ENCODE measurements around the gene KLF12. TPM values are rescaled to one million over a fixed set of nuclear protein-coding genes. Genes with fewer than 3 reads are reported as not detected.

Gene KLF12
- total RNA-seq, 2 experiments from 2014 or later = 17.1 to 19.6 TPM

DNA sequence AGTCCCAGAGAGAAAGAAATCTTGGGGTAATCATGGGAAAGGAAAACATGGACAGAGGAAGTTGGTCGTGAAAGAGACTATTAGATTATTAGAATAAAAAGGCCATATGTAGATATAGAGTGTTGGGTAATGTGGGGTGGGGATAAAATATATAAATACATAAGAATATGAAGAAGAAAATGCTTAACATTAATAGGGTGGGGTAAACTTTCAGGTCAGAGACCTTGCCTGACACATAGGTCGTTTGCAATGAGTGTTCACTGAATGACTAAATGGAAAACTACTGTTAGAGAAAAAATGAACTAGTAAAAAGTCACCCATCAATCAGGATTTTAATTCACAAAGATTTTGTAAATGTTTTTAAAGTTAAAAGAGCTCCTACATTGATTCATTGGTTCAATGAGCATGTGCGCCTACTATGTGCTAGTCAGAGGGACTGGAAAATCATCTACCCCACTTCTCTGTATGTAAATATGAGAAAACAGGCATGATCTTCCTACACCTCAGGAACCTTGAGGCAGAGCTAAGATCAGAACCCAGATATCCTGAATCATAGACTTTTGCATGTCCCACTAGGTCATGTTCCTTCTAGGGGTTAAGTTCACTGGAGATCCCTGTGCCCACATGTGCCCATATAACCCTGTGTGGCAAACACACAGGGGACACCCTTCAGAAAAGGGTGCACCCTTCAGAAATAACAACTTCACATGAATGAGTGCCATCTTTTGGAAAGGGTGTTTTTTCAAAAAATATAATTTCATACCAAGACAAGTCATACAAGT, 24.6 kb upstream of the KLF12 start:
- ChIA-PET POLR2A (interaction anchor here (1.3 kb wide), 1 partner anchor 24 kb away, joined by 6 read pairs; no protein-coding TSS in a partner anchor), CTCF (no interaction called here)
- peaks cover 10% of the 10 kb centered on the region for H3K4me1 Mint-ChIP-seq (ENCODE audit: low read depth)
- intact Hi-C loops (cut with micrococcal nuclease) = no loop called here
- no peak overlapping the region for H3K4me3 Mint-ChIP-seq
- no peaks in the 10 kb centered on the region for H3K9me3 Mint-ChIP-seq
- no peak for DNase-seq
- TF ChIP-seq, protein P1, sequence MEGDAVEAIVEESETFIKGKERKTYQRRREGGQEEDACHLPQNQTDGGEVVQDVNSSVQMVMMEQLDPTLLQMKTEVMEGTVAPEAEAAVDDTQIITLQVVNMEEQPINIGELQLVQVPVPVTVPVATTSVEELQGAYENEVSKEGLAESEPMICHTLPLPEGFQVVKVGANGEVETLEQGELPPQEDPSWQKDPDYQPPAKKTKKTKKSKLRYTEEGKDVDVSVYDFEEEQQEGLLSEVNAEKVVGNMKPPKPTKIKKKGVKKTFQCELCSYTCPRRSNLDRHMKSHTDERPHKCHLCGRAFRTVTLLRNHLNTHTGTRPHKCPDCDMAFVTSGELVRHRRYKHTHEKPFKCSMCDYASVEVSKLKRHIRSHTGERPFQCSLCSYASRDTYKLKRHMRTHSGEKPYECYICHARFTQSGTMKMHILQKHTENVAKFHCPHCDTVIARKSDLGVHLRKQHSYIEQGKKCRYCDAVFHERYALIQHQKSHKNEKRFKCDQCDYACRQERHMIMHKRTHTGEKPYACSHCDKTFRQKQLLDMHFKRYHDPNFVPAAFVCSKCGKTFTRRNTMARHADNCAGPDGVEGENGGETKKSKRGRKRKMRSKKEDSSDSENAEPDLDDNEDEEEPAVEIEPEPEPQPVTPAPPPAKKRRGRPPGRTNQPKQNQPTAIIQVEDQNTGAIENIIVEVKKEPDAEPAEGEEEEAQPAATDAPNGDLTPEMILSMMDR (IDR thresholded peaks at IDR 0.05) = no peak
- no peak overlapping the region for H3K27ac Mint-ChIP-seq
- no peaks in the 10 kb centered on the region for H3K36me3 Mint-ChIP-seq (ENCODE audit: low read depth)
- no peaks in the 10 kb centered on the region for H3K27me3 Mint-ChIP-seq
- peak; percentile 65 for ATAC-seq

DNA sequence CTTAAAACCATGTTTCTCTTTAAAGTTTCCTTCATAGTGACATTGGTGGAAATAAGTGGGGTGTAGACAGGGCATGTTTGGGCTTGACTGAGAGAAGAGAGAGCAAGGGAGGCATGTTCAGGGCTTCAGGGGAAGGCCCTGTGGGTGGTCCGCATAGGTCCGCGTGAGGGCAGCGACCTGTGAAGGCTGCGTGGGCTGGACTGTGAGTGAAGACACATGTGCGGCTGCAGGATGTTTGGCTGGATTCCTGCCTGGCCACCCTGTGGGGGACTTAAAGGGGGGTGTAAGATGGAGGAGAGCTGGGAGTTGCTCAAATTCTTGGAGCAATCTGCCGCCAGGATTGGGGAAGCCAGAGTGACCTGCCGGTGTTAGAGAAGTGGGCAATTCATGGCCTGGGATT, 23.8 kb upstream of the KLF12 start:
- CTCF ChIA-PET = interaction anchor here (0.9 kb wide), 1 partner anchor 9 kb away, joined by 3 read pairs; no protein-coding TSS in a partner anchor
- ATAC-seq = no peak
- TF ChIP-seq, protein P1 (IDR thresholded peaks at IDR 0.05) = no peak
- intact Hi-C loops (cut with micrococcal nuclease) = no loop called here
- Mint-ChIP-seq H3K4me1 (ENCODE audit: low read depth) (peaks cover 10% of the 10 kb centered on the region), H3K27me3 (no peaks in the 10 kb centered on the region), H3K36me3 (ENCODE audit: low read depth) (no peaks in the 10 kb centered on the region), H3K4me3 (no peak overlapping the region), H3K27ac (no peak overlapping the region), H3K9me3 (no peaks in the 10 kb centered on the region)
- DNase-seq = no peak
- POLR2A ChIA-PET = interaction anchor here (1.3 kb wide), 1 partner anchor 23 kb away, joined by 6 read pairs; no protein-coding TSS in a partner anchor

DNA sequence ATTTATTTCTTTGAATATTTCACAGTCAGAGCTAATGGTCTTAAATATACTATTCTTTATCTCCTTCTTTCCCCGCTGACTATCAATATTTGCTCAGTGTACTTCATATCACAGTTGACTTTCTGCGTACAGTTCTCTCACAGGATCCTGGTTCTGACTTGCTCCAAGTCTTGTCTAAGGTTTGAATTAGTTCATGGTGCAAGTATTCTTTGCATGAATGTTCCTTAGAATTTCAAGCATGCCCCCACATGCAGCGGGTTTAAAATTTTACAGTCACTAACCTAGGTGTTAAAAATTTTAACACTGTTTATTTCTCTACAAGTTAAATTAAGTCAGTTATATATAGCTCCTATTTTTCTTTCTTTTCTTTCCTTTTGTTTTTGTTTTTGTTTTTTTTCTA, 20.8 kb upstream of the KLF12 start:
- peaks cover 10% of the 10 kb centered on the region for H3K4me1 Mint-ChIP-seq (ENCODE audit: low read depth)
- no peak overlapping the region for H3K4me3 Mint-ChIP-seq
- TF ChIP-seq, protein P1 (IDR thresholded peaks at IDR 0.05) = no peak
- no peak overlapping the region for H3K27ac Mint-ChIP-seq
- H3K9me3 Mint-ChIP-seq = no peaks in the 10 kb centered on the region
- H3K27me3 Mint-ChIP-seq = no peaks in the 10 kb centered on the region
- ChIA-PET CTCF (interaction anchor here (1.5 to 1.6 kb wide), 2 partner anchors 37 to 131 kb away, joined by 3 to 6 read pairs; no protein-coding TSS in a partner anchor), POLR2A (interaction anchor here (1.0 kb wide), 1 partner anchor 20 kb away, joined by 4 read pairs; no protein-coding TSS in a partner anchor)
- intact Hi-C loops (cut with micrococcal nuclease) = no loop called here
- no peaks in the 10 kb centered on the region for H3K36me3 Mint-ChIP-seq (ENCODE audit: low read depth)
- DNase-seq (no peak), ATAC-seq (no peak)

DNA sequence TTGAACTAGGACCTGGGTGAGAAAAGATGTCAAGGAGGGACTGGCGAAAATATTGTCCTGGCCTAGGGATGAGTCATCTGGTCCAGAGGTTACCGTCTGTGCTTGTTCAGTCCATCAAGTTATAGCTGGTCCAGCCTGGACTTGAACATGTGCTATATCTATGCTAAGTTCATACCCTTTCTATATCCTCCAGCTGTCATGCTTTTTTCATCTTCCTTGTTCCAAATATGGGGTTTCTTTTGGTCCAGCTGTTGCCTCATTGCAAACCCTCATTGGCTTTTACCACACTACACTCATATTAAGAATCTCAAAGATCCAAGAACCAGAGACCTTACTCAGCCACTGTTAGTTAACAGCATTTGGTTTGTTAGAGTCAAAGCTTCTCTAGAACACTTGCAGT, 19.1 kb upstream of the KLF12 start:
- DNase-seq (no peak), ATAC-seq (peak; percentile 17)
- H3K9me3 Mint-ChIP-seq = no peaks in the 10 kb centered on the region
- H3K27me3 Mint-ChIP-seq = no peaks in the 10 kb centered on the region
- TF ChIP-seq, protein P1 (IDR thresholded peaks at IDR 0.05) = no peak
- ChIA-PET POLR2A (no interaction called here), CTCF (interaction anchor here (1.2 to 1.4 kb wide), 3 partner anchors 14 to 133 kb away, joined by 3 to 5 read pairs (median 5); no protein-coding TSS in a partner anchor)
- intact Hi-C loops (cut with micrococcal nuclease) = no loop called here
- H3K27ac Mint-ChIP-seq = no peak overlapping the region
- no peak overlapping the region for H3K4me3 Mint-ChIP-seq
- H3K4me1 Mint-ChIP-seq (ENCODE audit: low read depth) = peaks cover 4% of the 10 kb centered on the region
- H3K36me3 Mint-ChIP-seq (ENCODE audit: low read depth) = no peaks in the 10 kb centered on the region

DNA sequence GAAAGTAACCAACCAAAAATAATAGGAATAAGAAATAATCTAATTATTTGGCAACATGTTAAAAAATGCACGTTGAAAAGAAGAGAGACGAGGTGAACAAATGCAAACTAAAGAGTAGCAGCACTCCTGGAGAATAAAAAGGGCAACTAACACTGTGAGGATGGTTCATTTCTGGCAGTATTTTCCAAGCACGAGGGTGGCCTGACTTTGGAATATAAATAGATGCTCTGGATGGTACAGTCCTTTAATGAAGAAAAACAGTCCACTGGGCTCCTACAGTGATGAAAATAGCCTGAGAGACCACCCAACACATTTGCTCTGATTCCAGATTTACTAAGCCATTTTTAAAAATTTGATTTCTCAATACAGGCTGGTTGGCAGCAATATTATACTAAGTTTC, 17.7 kb upstream of the KLF12 start:
- no peaks in the 10 kb centered on the region for H3K4me1 Mint-ChIP-seq (ENCODE audit: low read depth)
- no peak overlapping the region for H3K4me3 Mint-ChIP-seq
- DNase-seq = no peak
- intact Hi-C loops (cut with micrococcal nuclease) = no loop called here
- H3K27me3 Mint-ChIP-seq = no peaks in the 10 kb centered on the region
- no peak overlapping the region for H3K27ac Mint-ChIP-seq
- H3K36me3 Mint-ChIP-seq (ENCODE audit: low read depth) = no peaks in the 10 kb centered on the region
- ATAC-seq = no peak
- TF ChIP-seq, protein P1 (IDR thresholded peaks at IDR 0.05) = no peak
- POLR2A ChIA-PET = interaction anchor here (0.7 to 1.2 kb wide), 2 partner anchors 15 to 61 kb away, joined by 3 to 4 read pairs; no protein-coding TSS in a partner anchor
- CTCF ChIA-PET = interaction anchor here (1.0 to 1.9 kb wide), 3 partner anchors 10 to 15 kb away, joined by 3 to 6 read pairs (median 5); no protein-coding TSS in a partner anchor
- no peaks in the 10 kb centered on the region for H3K9me3 Mint-ChIP-seq

All from activated CD8-positive, alpha-beta T cell treated with anti-CD3 and anti-CD28 coated beads for 36 hours (primary cell).